PC-3 (cell line): Measurements from ENCODE around the gene ANOS1. TPM values are rescaled to one million over a fixed set of nuclear protein-coding genes. Genes with fewer than 3 reads are reported as not detected.

Source experiments
- ATAC-seq: fragments of 200-7000 bp; cut with Tn5 transposase; 2 replicates; pipeline ENCODE4 v1.9.1; 2020; ENCODE audit warnings: mild to moderate bottlenecking, moderate library complexity
- BruUV-seq: library from RNA; stranded (reverse); fragments of 400-500 nt; replicated peaks from 2 replicates; lab custom pipeline; 2021; lab: Mats Ljungman, UMichigan
- CTCF ChIA-PET: fragments of 300-600 bp; sonication (Branson Sonifier 250); formaldehyde crosslinking; loops from one replicate; lab custom pipeline; 2022; ENCODE audit warnings: antibody characterized with exemption; lab: Charles Lee
- POLR2A ChIA-PET: fragments of 300-600 bp; sonication (Branson Sonifier 250); formaldehyde crosslinking; loops from one replicate; lab custom pipeline; 2022; ENCODE audit warnings: antibody characterized with exemption; ENCODE audit not compliant: unreplicated experiment; lab: Charles Lee
- DNase-seq: peaks from one replicate; pipeline ENCODE4 v3.0.0-alpha.2; 2015
- H2AFZ ChIP-seq: fragments of 300-600 bp; sonication (generic); 2 replicates; pipeline ENCODE4 v1.6.0; 2016; ENCODE audit warnings: antibody characterized with exemption, low read length
- H3F3A ChIP-seq: fragments of 300-600 bp; sonication (generic); one replicate; pipeline ENCODE4 v1.6.0; 2017; ENCODE audit warnings: antibody characterized with exemption, low read length, control low read depth, mild to moderate bottlenecking; ENCODE audit not compliant: unreplicated experiment
- H3K27ac ChIP-seq: fragments of 300-600 bp; sonication (generic); 2 replicates; pipeline ENCODE4 v1.5.1; 2016; ENCODE audit warnings: mild to moderate bottlenecking, low read length
- H3K27me3 ChIP-seq: fragments of 300-600 bp; sonication (generic); 2 replicates; pipeline ENCODE4 v1.6.1; 2016; ENCODE audit warnings: low read length, mixed read lengths
- H3K36me3 ChIP-seq: fragments of 300-600 bp; sonication (generic); 2 replicates; pipeline ENCODE4 v1.6.1; 2016; ENCODE audit warnings: low read depth, mixed run types, low read length, mixed read lengths
- H3K4me1 ChIP-seq: fragments of 300-600 bp; sonication (generic); 2 replicates; pipeline ENCODE4 v1.5.1; 2016; ENCODE audit warnings: low read length; ENCODE audit not compliant: insufficient read depth
- H3K4me2 ChIP-seq: fragments of 300-600 bp; sonication (generic); 2 replicates; pipeline ENCODE4 v1.6.0; 2016; ENCODE audit warnings: low read length
- H3K4me3 ChIP-seq: fragments of 300-600 bp; sonication (generic); 2 replicates; pipeline ENCODE4 v1.5.1; 2016; ENCODE audit warnings: mild to moderate bottlenecking, low read length, mixed read lengths
- H3K79me2 ChIP-seq: fragments of 300-600 bp; sonication (generic); 2 replicates; pipeline ENCODE4 v1.6.1; 2017; ENCODE audit warnings: low read length, mixed read lengths
- H3K9ac ChIP-seq: fragments of 300-600 bp; sonication (generic); 2 replicates; pipeline ENCODE4 v1.6.0; 2016; ENCODE audit warnings: mild to moderate bottlenecking, low read length
- H3K9me2 ChIP-seq: fragments of 300-600 bp; sonication (generic); replicated peaks from 2 replicates; pipeline ENCODE4 v1.6.1; 2016; ENCODE audit warnings: mixed run types, low read length, mixed read lengths
- H3K9me3 ChIP-seq: fragments of 300-600 bp; sonication (generic); 2 replicates; pipeline ENCODE4 v1.6.1; 2016; ENCODE audit warnings: low read length, mixed read lengths
- H4K20me1 ChIP-seq: fragments of 300-600 bp; sonication (generic); 2 replicates; pipeline ENCODE4 v1.6.1; 2016; ENCODE audit warnings: low read length, mixed read lengths
- CTCF ChIP-seq: fragments of 300-600 bp; sonication (generic); conservative IDR thresholded peaks from 2 replicates; pipeline ENCODE4 v1.5.1; 2017; ENCODE audit warnings: antibody characterized with exemption, low read depth, mild to moderate bottlenecking, low read length
- EZH2 ChIP-seq: fragments of 300-600 bp; sonication (generic); IDR thresholded peaks from one replicate; pipeline ENCODE4 v1.6.1; 2017; ENCODE audit warnings: antibody characterized with exemption, mild to moderate bottlenecking, low read length; ENCODE audit not compliant: unreplicated experiment
- EZH2phosphoT487 ChIP-seq: fragments of 300-600 bp; sonication (generic); IDR thresholded peaks from 2 replicates; pipeline ENCODE4 v1.6.1; 2018; ENCODE audit warnings: mild to moderate bottlenecking, antibody characterized with exemption, low read length, borderline replicate concordance
- intact Hi-C: fragments of 100-400 bp; cut with micrococcal nuclease; formaldehyde crosslinking; loops from 2 replicates; pipeline ENCODE4 v1.9.0; 2023
- total RNA-seq: library from RNA; depleted of rRNA; stranded (reverse); fragments of >200 nt; gene quantifications from 2 replicates; pipeline ENCODE4 v1.2.3, GENCODE V29; 2014

ANOS1 gene
- total RNA-seq, 1 experiment from 2014 or later = 3.5 TPM

- Histone ChIP-seq H3K9ac (no peak overlapping the region), H3K4me3 (no peak overlapping the region), H4K20me1 (no peaks in the 10 kb centered on the region), H3K9me2 (no peaks in the 10 kb centered on the region), H3K4me1 (no peaks in the 10 kb centered on the region), H3F3A (no peaks in the 10 kb centered on the region), H3K27me3 (no peaks in the 10 kb centered on the region), H2AFZ (no peak overlapping the region), H3K27ac (no peak overlapping the region), H3K36me3 (no peaks in the 10 kb centered on the region), H3K4me2 (no peak overlapping the region), H3K9me3 (no peaks in the 10 kb centered on the region), H3K79me2 (no peaks in the 10 kb centered on the region)
- DNase-seq = no peak
- no TSS peak for BruUV-seq
- ChIA-PET CTCF (no interaction called here), POLR2A (no interaction called here)
- TF ChIP-seq EZH2phosphoT487 = no peak
- no peak for TF ChIP-seq CTCF
- TF ChIP-seq EZH2 = no peak
- intact Hi-C loops = no loop called here
- ATAC-seq = no peak
These were observed 58.7 kb downstream of the ANOS1 start for GRCh38 chrX:8673201-8673600.

DNA sequence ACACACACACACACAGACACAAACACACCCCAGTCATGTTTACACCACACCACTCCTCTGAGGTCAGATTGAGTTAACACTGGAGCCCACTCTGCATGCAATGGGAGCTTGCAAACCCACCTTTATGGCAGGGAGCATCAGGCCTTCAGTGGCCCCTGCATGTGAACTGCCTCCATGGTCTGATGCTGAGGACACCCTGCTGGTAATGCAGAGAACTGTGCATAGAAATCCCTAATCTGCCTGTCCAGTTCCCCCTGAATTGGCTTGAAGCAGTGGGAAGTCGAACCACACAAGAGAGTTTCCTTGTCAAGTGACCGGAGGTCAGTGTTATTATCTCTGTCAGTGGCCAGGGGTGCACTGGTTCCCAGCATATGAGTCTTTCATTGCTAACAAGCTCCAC is 59.8 kb downstream of the ANOS1 start:
- CTCF ChIA-PET = no interaction called here
- H3K9me3 ChIP-seq = no peaks in the 10 kb centered on the region
- no peak overlapping the region for H2AFZ ChIP-seq
- H3K27ac ChIP-seq = no peak overlapping the region
- no peaks in the 10 kb centered on the region for H3K79me2 ChIP-seq
- no TSS peak for BruUV-seq
- POLR2A ChIA-PET = no interaction called here
- no peaks in the 10 kb centered on the region for H3K27me3 ChIP-seq
- intact Hi-C loops = no loop called here
- H3K4me3 ChIP-seq = no peak overlapping the region
- no peaks in the 10 kb centered on the region for H3K9me2 ChIP-seq
- no peak overlapping the region for H3K4me2 ChIP-seq
- no peaks in the 10 kb centered on the region for H3K4me1 ChIP-seq
- no peaks in the 10 kb centered on the region for H3F3A ChIP-seq
- H4K20me1 ChIP-seq = no peaks in the 10 kb centered on the region
- no peaks in the 10 kb centered on the region for H3K36me3 ChIP-seq
- DNase-seq = no peak
- TF ChIP-seq CTCF = peak; percentile 32; the same call in 1 of the 2 replicates
- TF ChIP-seq EZH2 = no peak
- TF ChIP-seq EZH2phosphoT487 = no peak
- H3K9ac ChIP-seq = no peak overlapping the region
- no peak for ATAC-seq

- Histone ChIP-seq H3K36me3 (no peaks in the 10 kb centered on the region), H3K79me2 (no peaks in the 10 kb centered on the region), H3K9ac (no peak overlapping the region), H2AFZ (no peak overlapping the region), H4K20me1 (no peaks in the 10 kb centered on the region), H3K4me1 (no peaks in the 10 kb centered on the region), H3F3A (no peaks in the 10 kb centered on the region), H3K27me3 (no peaks in the 10 kb centered on the region), H3K4me3 (no peak overlapping the region), H3K9me3 (no peaks in the 10 kb centered on the region), H3K4me2 (no peak overlapping the region), H3K9me2 (no peaks in the 10 kb centered on the region), H3K27ac (no peak overlapping the region)
- DNase-seq = no peak
- ChIA-PET POLR2A (no interaction called here), CTCF (no interaction called here)
- intact Hi-C loops = no loop called here
- ATAC-seq = no peak
- BruUV-seq = no TSS peak
- no peak for TF ChIP-seq EZH2
These were observed 63.1 kb downstream of the ANOS1 start for GRCh38 chrX:8668813-8669212.
